HCT116 (cell line): ENCODE results near the gene TERT. TPM values are rescaled to one million over a fixed set of nuclear protein-coding genes. Genes with fewer than 3 reads are reported as not detected.

Source experiments
- ATAC-seq: fragments of 200-7000 bp; cut with Tn5 transposase; 2 replicates; pipeline ENCODE4 v1.9.1; 2020; ENCODE audit warnings: mild to moderate bottlenecking, moderate library complexity
- BruUV-seq: library from RNA; stranded (reverse); fragments of 400-500 nt; replicated peaks from 2 replicates; lab custom pipeline; 2021; lab: Mats Ljungman, UMichigan
- CTCF ChIA-PET: fragments of 300-600 bp; sonication (Branson Sonifier 250); formaldehyde crosslinking; loops from one replicate; lab custom pipeline; 2021; ENCODE audit warnings: antibody characterized with exemption; lab: Charles Lee
- POLR2A ChIA-PET: fragments of 300-600, 350-600 bp; sonication (Branson Sonifier 250); formaldehyde crosslinking; loops from one replicate; lab custom pipeline; 2021; ENCODE audit warnings: antibody characterized with exemption; lab: Charles Lee
- RAD21 ChIA-PET, 2 experiments: fragments of 300-600 bp; sonication (Branson Sonifier 250); formaldehyde crosslinking; loops; one replicate each; lab custom pipeline; 2023; ENCODE audit warnings: low total read pairs in 2 of 2; ENCODE audit not compliant: uncharacterized antibody in 2 of 2, unreplicated experiment in 2 of 2, low non-redundant PET in 1 of 2; lab: Charles Lee
- DNase-seq: peaks from one replicate; pipeline ENCODE4 v3.0.0-alpha.2; 2010; ENCODE audit warnings: low read depth, low spot score
- H2AFZ ChIP-seq: fragments of 200-600 bp; shearing (Covaris generic), sonication (generic); 2 replicates; pipeline ENCODE4 v1.6.1; 2017; ENCODE audit warnings: low read depth, mixed run types, mixed read lengths, antibody characterized with exemption, low read length; ENCODE audit not compliant: poor library complexity, severe bottlenecking
- H3K27ac ChIP-seq: 2 replicates; pipeline ENCODE4 v1.5.1; 2012; ENCODE audit warnings: low read depth, low read length
- H3K27me3 ChIP-seq: fragments of 200-600 bp; sonication (generic); 2 replicates; pipeline ENCODE4 v1.6.1; 2016; ENCODE audit warnings: mixed run types, low read length, mixed read lengths; ENCODE audit not compliant: insufficient read depth
- H3K36me3 ChIP-seq, 2 experiments: fragments of 200-500 bp in 1 of 2; fragments of 200-600 bp in 1 of 2; sonication (Bioruptor generic) in 1 of 2; sonication (generic) in 1 of 2; 2 replicates each; pipeline versions ENCODE4 v1.5.1 to v1.6.1; 2014 to 2016; ENCODE audit warnings: low read length in 2 of 2, inconsistent platforms in 1 of 2, mixed read lengths in 1 of 2, mixed run types in 1 of 2; ENCODE audit not compliant: insufficient read depth in 2 of 2, control insufficient read depth in 1 of 2
- H3K4me1 ChIP-seq, 2 experiments: fragments of 200-600 bp in 1 of 2; sonication (generic) in 1 of 2; 2 replicates each; pipeline versions ENCODE4 v1.5.1 to v1.6.1; 2012 to 2017; ENCODE audit warnings: low read length in 2 of 2, inconsistent platforms in 1 of 2, mild to moderate bottlenecking in 1 of 2, mixed read lengths in 1 of 2, mixed run types in 1 of 2, moderate library complexity in 1 of 2; ENCODE audit not compliant: insufficient read depth in 2 of 2, control insufficient read depth in 1 of 2
- H3K4me2 ChIP-seq: fragments of 200-600 bp; sonication (generic); 2 replicates; pipeline ENCODE4 v1.6.1; 2017; ENCODE audit warnings: mixed run types, low read length, mixed read lengths
- H3K4me3 ChIP-seq, 2 experiments: fragments of 200-600 bp in 1 of 2; sonication (generic) in 1 of 2; replicated peaks in 1 of 2; 2 replicates each; pipeline ENCODE4 v1.5.1; 2011 to 2016; ENCODE audit warnings: low read length in 2 of 2, control low read depth in 1 of 2, low read depth in 1 of 2, mild to moderate bottlenecking in 1 of 2, mixed read lengths in 1 of 2, mixed run types in 1 of 2
- H3K79me2 ChIP-seq: fragments of 200-600 bp; sonication (generic); 2 replicates; pipeline ENCODE4 v1.6.1; 2017; ENCODE audit warnings: mild to moderate bottlenecking, mixed run types, low read length, moderate library complexity, mixed read lengths; ENCODE audit not compliant: insufficient read depth
- H3K9ac ChIP-seq: fragments of 200-600 bp; sonication (generic); 2 replicates; pipeline ENCODE4 v1.6.1; 2016; ENCODE audit warnings: low read length, mixed read lengths
- H3K9me2 ChIP-seq: fragments of 200-600 bp; sonication (generic), shearing (Covaris generic); 2 replicates; pipeline ENCODE4 v1.6.1; 2017; ENCODE audit warnings: mixed run types, mild to moderate bottlenecking, moderate library complexity; ENCODE audit not compliant: insufficient read depth
- H3K9me3 ChIP-seq, 2 experiments: fragments of 200-500 bp in 1 of 2; fragments of 200-600 bp in 1 of 2; sonication (Bioruptor generic) in 1 of 2; sonication (generic) in 1 of 2; 2 replicates each; pipeline ENCODE4 v1.6.1; 2014 to 2017; ENCODE audit warnings: low read length in 2 of 2, mixed read lengths in 2 of 2, inconsistent platforms in 1 of 2, low read depth in 1 of 2, mild to moderate bottlenecking in 1 of 2, mixed run types in 1 of 2, moderate library complexity in 1 of 2; ENCODE audit not compliant: control insufficient read depth in 1 of 2, insufficient read depth in 1 of 2
- H4K20me1 ChIP-seq: fragments of 200-600 bp; sonication (generic), shearing (Covaris generic); 2 replicates; pipeline ENCODE4 v1.6.1; 2017; ENCODE audit warnings: mixed run types, mild to moderate bottlenecking, moderate library complexity; ENCODE audit not compliant: insufficient read depth
- ATF3 ChIP-seq: IDR thresholded peaks from 2 replicates; pipeline ENCODE4 v1.6.1; 2012
- CBX3 ChIP-seq: IDR thresholded peaks from 2 replicates; pipeline ENCODE4 v1.6.1; 2012; ENCODE audit warnings: low read depth
- EGR1 ChIP-seq: IDR thresholded peaks from 2 replicates; pipeline ENCODE4 v1.6.1; 2012; ENCODE audit warnings: low read depth
- EZH2 ChIP-seq: fragments of 200-600 bp; sonication (generic); IDR thresholded peaks from 2 replicates; pipeline ENCODE4 v1.6.1; 2017; ENCODE audit warnings: antibody characterized with exemption, mixed run types
- EZH2phosphoT487 ChIP-seq: fragments of 200-600 bp; IDR thresholded peaks from 2 replicates; pipeline ENCODE4 v1.6.1; 2018; ENCODE audit warnings: antibody characterized with exemption, borderline replicate concordance
- FOSL1 ChIP-seq: IDR thresholded peaks from 2 replicates; pipeline ENCODE4 v1.6.1; 2012; ENCODE audit warnings: low read depth
- POLR2A ChIP-seq: IDR thresholded peaks from 2 replicates; pipeline ENCODE4 v1.7.0; 2011; ENCODE audit warnings: borderline replicate concordance; ENCODE audit not compliant: insufficient read depth, insufficient read length; ENCODE audit errors: extremely low read depth
- POLR2AphosphoS5 ChIP-seq: IDR thresholded peaks from 2 replicates; pipeline ENCODE4 v1.6.1; 2011; ENCODE audit warnings: mild to moderate bottlenecking, low read depth, low read length, moderate library complexity
- RAD21 ChIP-seq: IDR thresholded peaks from 2 replicates; pipeline ENCODE4 v1.6.1; 2012; ENCODE audit warnings: low read depth, mild to moderate bottlenecking
- REST ChIP-seq: IDR thresholded peaks from 2 replicates; pipeline ENCODE4 v1.6.1; 2012; ENCODE audit warnings: low read depth
- SIN3A ChIP-seq: IDR thresholded peaks from 2 replicates; pipeline ENCODE4 v1.6.1; 2012; ENCODE audit warnings: low read depth
- SP1 ChIP-seq: IDR thresholded peaks from 2 replicates; pipeline ENCODE4 v1.6.1; 2012; ENCODE audit warnings: low read depth
- SRF ChIP-seq: IDR thresholded peaks from 2 replicates; pipeline ENCODE4 v1.6.1; 2012; ENCODE audit warnings: low read depth
- YY1 ChIP-seq: IDR thresholded peaks from 2 replicates; pipeline ENCODE4 v1.6.1; 2011; ENCODE audit warnings: low read length, low read depth, moderate library complexity, mild to moderate bottlenecking; ENCODE audit not compliant: insufficient replicate concordance; ENCODE audit errors: extremely low read depth
- ZFX ChIP-seq: fragments of 450-650 bp; IDR thresholded peaks from 2 replicates; pipeline ENCODE4 v1.6.1; 2017
- ZNF274 ChIP-seq: fragments of 200-500 bp; sonication (Bioruptor generic); IDR thresholded peaks from 2 replicates; pipeline ENCODE4 v1.6.1; 2014; ENCODE audit warnings: mild to moderate bottlenecking, low read depth, low read length, inconsistent platforms
- intact Hi-C: fragments of 100-400 bp; cut with micrococcal nuclease; formaldehyde crosslinking; loops from 2 replicates; pipeline ENCODE4 v1.10.0; 2022
- total RNA-seq: library from RNA; stranded (reverse); gene quantifications from one replicate; pipeline ENCODE4 v1.2.1, GENCODE V29; 2021; ENCODE audit not compliant: unreplicated experiment
- TF ChIP-seq, protein P1 (sequence below): IDR thresholded peaks from 2 replicates; pipeline ENCODE4 v1.6.1; 2011; ENCODE audit warnings: mild to moderate bottlenecking, low read length, moderate library complexity; ENCODE audit not compliant: insufficient replicate concordance; ENCODE audit errors: extremely low read depth
- TF ChIP-seq, protein P2 (sequence below), 3 experiments: fragments of 200-600 bp in 1 of 3; sonication (generic) in 1 of 3; IDR thresholded peaks in 2 of 3; conservative IDR thresholded peaks in 1 of 3; 2 replicates each; pipeline ENCODE4 v1.5.1; 2012 to 2017; ENCODE audit warnings: low read depth in 2 of 3, low read length in 2 of 3, antibody characterized with exemption in 1 of 3, borderline replicate concordance in 1 of 3, control low read depth in 1 of 3, mild to moderate bottlenecking in 1 of 3, mixed read lengths in 1 of 3, mixed run types in 1 of 3, moderate library complexity in 1 of 3; ENCODE audit not compliant: insufficient read depth in 1 of 3
- TF ChIP-seq, protein P3 (sequence below): IDR thresholded peaks from 2 replicates; pipeline ENCODE4 v1.6.1; 2012

The TERT gene
- total RNA-seq, 1 experiment from 2014 or later: 6.9 TPM

DNA sequence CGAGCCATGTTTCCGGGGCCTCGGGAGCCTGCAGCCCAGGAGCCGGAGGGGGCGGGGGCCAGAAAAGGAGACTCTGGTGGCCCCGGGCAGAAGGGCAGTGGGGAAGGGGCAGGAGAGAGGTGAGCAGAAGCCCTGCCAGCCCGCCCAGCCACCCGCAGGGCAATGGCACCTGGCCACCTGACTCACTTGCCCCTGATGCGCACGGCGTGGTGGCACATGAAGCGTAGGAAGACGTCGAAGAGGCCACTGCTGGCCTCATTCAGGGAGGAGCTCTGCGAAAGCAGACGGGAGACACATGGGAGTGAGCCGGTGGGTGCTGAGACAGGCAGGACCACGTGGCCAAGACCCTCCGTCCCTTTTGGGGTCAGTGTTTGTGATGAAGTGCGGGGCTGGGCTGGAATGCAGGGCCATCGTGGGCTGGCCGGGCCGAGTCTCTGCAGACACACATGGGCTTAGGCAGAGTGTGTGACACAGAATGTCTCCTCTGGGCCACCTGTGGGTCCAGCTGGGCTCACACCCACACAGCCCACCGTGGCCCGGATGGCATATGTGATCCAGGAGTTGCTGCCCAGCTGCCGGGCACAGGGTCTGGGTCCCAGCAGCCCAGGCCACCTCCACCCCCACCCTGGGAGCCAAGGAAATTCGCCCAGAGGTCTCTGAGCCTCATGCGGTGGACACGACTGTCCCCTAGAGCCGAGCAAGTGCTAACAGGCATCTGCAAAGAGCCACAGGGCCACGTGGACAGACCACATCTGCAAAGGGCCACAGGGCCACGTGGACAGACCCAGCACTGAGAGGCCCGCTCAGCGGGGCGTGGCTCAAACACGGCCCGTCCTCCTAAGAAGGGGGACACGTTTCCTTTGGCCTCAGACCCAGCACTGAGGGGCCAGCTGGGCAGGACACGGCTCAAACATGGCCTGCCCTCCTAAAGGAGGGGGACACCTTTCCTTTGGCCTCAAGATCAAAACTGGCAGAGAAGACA lies 23.6 kb downstream of the TERT start:
- DNase-seq (no peak), ATAC-seq (no peak)
- H4K20me1 ChIP-seq: no peaks in the 10 kb centered on the region
- no peak overlapping the region for H3K9ac ChIP-seq
- no peaks in the 10 kb centered on the region for H3K27me3 ChIP-seq
- no peaks in the 10 kb centered on the region for H3K9me2 ChIP-seq
- no peak overlapping the region for H2AFZ ChIP-seq
- intact Hi-C loops: no loop called here
- no peaks in the 10 kb centered on the region for H3K36me3 ChIP-seq
- H3K4me2 ChIP-seq: no peak overlapping the region
- H3K4me1 ChIP-seq: no peaks in the 10 kb centered on the region
- ChIA-PET RAD21 (no interaction called here), CTCF (no interaction called here), POLR2A (no interaction called here)
- BruUV-seq: no TSS peak
- no peaks in the 10 kb centered on the region for H3K79me2 ChIP-seq
- no peak overlapping the region for H3K27ac ChIP-seq
- H3K4me3 ChIP-seq: no peak overlapping the region
- H3K9me3 ChIP-seq: no peaks in the 10 kb centered on the region
- TF ChIP-seq CBX3 (no peak), ATF3 (no peak), POLR2A (no peak), EGR1 (no peak), SIN3A (no peak), SRF (no peak), EZH2phosphoT487 (no peak), ZNF274 (no peak), REST (no peak), RAD21 (no peak), YY1 (no peak), EZH2 (no peak), FOSL1 (no peak), POLR2AphosphoS5 (no peak), ZFX (no peak), SP1 (no peak)
- TF ChIP-seq, protein P1, sequence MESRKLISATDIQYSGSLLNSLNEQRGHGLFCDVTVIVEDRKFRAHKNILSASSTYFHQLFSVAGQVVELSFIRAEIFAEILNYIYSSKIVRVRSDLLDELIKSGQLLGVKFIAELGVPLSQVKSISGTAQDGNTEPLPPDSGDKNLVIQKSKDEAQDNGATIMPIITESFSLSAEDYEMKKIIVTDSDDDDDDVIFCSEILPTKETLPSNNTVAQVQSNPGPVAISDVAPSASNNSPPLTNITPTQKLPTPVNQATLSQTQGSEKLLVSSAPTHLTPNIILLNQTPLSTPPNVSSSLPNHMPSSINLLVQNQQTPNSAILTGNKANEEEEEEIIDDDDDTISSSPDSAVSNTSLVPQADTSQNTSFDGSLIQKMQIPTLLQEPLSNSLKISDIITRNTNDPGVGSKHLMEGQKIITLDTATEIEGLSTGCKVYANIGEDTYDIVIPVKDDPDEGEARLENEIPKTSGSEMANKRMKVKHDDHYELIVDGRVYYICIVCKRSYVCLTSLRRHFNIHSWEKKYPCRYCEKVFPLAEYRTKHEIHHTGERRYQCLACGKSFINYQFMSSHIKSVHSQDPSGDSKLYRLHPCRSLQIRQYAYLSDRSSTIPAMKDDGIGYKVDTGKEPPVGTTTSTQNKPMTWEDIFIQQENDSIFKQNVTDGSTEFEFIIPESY: no peak
- TF ChIP-seq, protein P2, sequence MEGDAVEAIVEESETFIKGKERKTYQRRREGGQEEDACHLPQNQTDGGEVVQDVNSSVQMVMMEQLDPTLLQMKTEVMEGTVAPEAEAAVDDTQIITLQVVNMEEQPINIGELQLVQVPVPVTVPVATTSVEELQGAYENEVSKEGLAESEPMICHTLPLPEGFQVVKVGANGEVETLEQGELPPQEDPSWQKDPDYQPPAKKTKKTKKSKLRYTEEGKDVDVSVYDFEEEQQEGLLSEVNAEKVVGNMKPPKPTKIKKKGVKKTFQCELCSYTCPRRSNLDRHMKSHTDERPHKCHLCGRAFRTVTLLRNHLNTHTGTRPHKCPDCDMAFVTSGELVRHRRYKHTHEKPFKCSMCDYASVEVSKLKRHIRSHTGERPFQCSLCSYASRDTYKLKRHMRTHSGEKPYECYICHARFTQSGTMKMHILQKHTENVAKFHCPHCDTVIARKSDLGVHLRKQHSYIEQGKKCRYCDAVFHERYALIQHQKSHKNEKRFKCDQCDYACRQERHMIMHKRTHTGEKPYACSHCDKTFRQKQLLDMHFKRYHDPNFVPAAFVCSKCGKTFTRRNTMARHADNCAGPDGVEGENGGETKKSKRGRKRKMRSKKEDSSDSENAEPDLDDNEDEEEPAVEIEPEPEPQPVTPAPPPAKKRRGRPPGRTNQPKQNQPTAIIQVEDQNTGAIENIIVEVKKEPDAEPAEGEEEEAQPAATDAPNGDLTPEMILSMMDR (IDR thresholded peaks at IDR 0.05 in 2 of 3, conservative IDR thresholded peaks at IDR 0.05 in 1 of 3; ENCODE audit: borderline replicate concordance in 1 of 3, insufficient read depth in 1 of 3, low read depth in 2 of 3, low read length in 2 of 3): no peak
- TF ChIP-seq, protein P3, sequence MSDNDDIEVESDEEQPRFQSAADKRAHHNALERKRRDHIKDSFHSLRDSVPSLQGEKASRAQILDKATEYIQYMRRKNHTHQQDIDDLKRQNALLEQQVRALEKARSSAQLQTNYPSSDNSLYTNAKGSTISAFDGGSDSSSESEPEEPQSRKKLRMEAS: no peak
